GM19035 (cell line): Measurements from ENCODE around the gene NEK6.

Experiments
- ATAC-seq: cut with Tn5 transposase; IDR thresholded peaks from one replicate; pipeline ENCODE4 v1.9.1; 2021; ENCODE audit not compliant: unreplicated experiment

NEK6 gene

GRCh38 chr9:124260769-124261603 is 3.2 kb downstream of the NEK6 start:
- ATAC-seq, result no peak

GRCh38 chr9:124261736-124262648 is 4.2 kb downstream of the NEK6 start:
- ATAC-seq, result no peak

- no peak for ATAC-seq
Observed at GRCh38 chr9:124262649-124262972, 4.9 kb downstream of the NEK6 start.

- ATAC-seq, result no peak
Observed at GRCh38 chr9:124263213-124263612, 5.5 kb downstream of the NEK6 start.

DNA sequence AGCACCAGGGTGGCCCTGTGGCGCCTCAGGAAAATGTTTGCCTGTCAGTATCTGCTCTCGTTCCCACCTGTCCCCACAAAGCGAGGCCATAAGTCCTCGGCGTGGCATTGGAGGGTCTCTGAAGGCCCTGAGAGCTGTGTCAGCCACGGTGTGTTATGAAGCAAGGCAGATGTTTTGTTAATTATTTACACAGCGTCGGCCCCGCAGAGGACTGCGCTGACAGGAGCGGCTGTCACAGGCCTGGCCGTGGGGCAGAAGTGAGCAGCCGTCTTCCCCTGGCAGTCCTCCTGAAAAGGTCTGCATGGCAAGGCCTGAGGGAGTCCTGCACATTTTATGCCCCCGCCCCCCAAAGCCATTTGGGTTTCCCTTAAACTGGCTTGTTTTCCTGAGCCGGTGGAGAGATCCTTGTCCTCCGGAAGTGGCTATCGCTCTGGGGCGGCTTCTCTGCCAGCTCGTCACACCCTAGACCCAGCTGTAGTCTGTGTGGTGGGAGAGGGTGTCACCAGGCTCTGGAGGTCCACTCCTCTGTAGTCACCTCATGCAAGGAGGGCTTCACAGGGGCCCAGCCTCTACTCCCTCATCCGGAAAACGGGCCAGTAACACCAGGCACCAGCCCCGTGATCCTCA is 6.2 kb downstream of the NEK6 start:
- ATAC-seq, result no peak

DNA sequence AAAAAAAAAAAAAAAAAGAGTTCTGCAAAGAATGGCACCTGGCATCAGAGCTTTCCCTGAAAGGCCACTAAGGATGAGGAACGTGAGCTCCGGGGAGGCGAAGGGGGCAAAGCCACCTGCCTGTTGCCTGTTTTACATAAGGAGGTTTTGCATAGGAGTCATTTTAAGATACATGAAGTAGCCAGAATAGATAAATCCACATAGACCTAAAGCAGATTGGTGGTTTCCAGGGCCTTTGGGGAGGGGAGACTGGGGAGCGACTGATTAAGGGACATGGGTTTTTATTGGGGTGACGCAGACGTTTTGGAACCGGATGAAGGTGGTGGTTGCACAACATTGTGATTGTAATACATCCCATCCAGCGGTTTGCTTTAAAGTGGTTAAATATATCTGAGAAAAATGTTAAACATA is 7.1 kb downstream of the NEK6 start:
- peak; percentile 52 for ATAC-seq

DNA sequence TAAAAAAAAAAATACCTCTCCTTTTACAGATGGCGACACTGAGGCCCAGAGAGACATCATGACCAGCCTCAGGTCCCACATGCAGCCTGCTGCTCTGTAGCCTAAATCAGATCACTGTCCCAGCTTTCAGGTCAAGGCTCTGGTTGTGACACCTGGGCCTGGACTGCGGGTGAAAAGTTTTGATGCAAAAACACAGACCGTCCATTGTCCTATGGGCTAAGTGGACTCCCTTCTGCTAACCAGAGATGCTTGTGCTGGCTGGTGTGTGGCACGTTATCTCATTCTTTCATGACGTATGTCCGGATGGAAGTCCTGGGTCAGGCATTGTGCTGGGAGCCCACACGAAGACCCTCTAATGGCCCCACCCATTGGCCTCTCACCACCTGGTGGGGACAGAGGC is 7.8 kb downstream of the NEK6 start:
- ATAC-seq, result no peak

- ATAC-seq, result no peak
Observed at GRCh38 chr9:124266139-124266825, 8.5 kb downstream of the NEK6 start.

- ATAC-seq, result no peak
Observed at GRCh38 chr9:124266826-124267201, 9.1 kb downstream of the NEK6 start.

- no peak for ATAC-seq
Observed at GRCh38 chr9:124267271-124267807, 9.6 kb downstream of the NEK6 start.

- no peak for ATAC-seq
Observed at GRCh38 chr9:124268248-124268647, 10.5 kb downstream of the NEK6 start.

- no peak for ATAC-seq
Observed at GRCh38 chr9:124268661-124269060, 10.9 kb downstream of the NEK6 start.

DNA sequence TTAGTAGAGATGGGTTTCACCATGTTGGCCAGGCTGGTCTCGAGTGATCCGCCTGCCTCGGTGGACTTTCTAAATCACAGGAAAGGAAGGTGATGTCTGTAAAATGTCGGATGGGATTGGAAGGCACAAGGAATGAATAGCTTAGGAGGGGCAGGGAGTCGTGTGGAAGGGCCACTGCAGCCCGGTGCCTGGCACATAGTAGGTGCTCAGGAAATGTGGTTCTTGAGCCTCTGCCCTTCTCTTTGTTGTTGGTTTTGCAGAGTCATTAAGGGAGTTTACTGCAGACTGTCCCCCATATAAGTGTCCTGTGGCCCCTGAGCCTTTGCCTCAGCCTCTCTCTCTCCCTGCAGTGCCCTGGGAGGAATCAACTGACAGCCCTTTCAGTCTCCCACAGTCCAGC is 11.8 kb downstream of the NEK6 start:
- ATAC-seq, result no peak

GRCh38 chr9:124270504-124271335 is 13.0 kb downstream of the NEK6 start:
- no peak for ATAC-seq

- ATAC-seq, result no peak
Observed at GRCh38 chr9:124271660-124272059, 13.9 kb downstream of the NEK6 start.

GRCh38 chr9:124272118-124272517 is 14.4 kb downstream of the NEK6 start:
- ATAC-seq, result no peak

GRCh38 chr9:124272979-124273378 is 15.2 kb downstream of the NEK6 start:
- ATAC-seq, result no peak

- ATAC-seq, result no peak
Observed at GRCh38 chr9:124273427-124274160, 15.8 kb downstream of the NEK6 start.

DNA sequence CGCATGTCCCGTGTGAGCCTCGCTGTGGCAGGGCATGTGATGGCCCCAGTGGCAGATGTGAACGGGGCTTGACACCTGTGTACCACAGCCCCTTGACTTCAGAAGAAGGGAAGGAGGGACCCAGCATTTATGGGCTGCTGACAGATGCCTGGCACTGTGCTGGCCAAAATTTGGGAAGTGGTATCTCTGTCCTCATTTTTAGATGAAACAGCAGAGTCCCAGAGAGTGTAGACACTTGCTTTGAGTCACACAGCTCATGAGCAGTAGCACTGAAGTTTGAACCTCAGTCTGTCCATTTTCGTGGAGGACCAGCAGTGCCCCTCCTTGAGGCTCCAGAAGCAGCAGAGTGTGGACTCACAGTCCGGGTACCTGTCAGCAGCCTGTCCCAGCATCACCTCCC is 16.5 kb downstream of the NEK6 start:
- no peak for ATAC-seq
